ENCODE measurements around the gene SUMF2.

DNA sequence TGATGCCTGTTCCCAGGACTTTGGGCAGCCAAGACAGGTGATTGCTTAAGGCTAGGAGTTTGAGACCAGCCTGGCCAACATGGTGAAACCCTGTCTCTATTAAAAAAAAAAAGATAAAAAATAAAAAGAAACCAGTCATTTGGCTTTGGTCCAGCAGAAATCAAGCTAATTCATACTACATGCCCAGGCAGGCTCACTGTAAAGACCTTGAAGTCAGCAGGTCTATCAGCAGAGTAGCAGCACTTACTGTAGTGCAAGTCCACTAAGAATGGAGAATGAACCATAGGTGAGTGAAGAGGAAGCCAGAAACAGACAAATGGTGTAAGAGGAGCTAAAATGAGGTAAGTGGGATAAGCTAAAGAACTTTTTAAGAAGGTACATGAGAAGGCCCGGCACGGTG, 37.5 kb upstream of the SUMF2 start:
- TF ChIP-seq, protein P1, sequence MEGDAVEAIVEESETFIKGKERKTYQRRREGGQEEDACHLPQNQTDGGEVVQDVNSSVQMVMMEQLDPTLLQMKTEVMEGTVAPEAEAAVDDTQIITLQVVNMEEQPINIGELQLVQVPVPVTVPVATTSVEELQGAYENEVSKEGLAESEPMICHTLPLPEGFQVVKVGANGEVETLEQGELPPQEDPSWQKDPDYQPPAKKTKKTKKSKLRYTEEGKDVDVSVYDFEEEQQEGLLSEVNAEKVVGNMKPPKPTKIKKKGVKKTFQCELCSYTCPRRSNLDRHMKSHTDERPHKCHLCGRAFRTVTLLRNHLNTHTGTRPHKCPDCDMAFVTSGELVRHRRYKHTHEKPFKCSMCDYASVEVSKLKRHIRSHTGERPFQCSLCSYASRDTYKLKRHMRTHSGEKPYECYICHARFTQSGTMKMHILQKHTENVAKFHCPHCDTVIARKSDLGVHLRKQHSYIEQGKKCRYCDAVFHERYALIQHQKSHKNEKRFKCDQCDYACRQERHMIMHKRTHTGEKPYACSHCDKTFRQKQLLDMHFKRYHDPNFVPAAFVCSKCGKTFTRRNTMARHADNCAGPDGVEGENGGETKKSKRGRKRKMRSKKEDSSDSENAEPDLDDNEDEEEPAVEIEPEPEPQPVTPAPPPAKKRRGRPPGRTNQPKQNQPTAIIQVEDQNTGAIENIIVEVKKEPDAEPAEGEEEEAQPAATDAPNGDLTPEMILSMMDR (IDR thresholded peaks at IDR 0.05), result no peak
- no peak for TF ChIP-seq POLR2A (IDR thresholded peaks at IDR 0.05)

Measured in thyroid gland (tissue), 4 donors.